HG03066 (cell line): ENCODE measurements around the gene RNF144A.
"Not testable (repeated sequence)": the region's sequence is repeated elsewhere in the genome, so short reads cannot be mapped to it uniquely, and the experiment has no call there.

Source experiments
- ATAC-seq: cut with Tn5 transposase; IDR thresholded peaks from one replicate; pipeline ENCODE4 v1.9.1; 2021; ENCODE audit warnings: low read depth; ENCODE audit not compliant: unreplicated experiment

Gene RNF144A

GRCh38 chr2:6927186-6927585, 10.0 kb downstream of the RNF144A start:
- no peak for ATAC-seq

GRCh38 chr2:6927753-6928152, 10.5 kb downstream of the RNF144A start:
- no peak for ATAC-seq

- ATAC-seq: no peak
Measured at GRCh38 chr2:6928452-6928851, 11.2 kb downstream of the RNF144A start.

- no peak for ATAC-seq
Measured at GRCh38 chr2:6929196-6929819, 12.1 kb downstream of the RNF144A start.

- no peak for ATAC-seq
Measured at GRCh38 chr2:6930923-6931647, 13.9 kb downstream of the RNF144A start.

GRCh38 chr2:6931753-6932152, 14.5 kb downstream of the RNF144A start:
- no peak for ATAC-seq

- ATAC-seq: no peak
Measured at GRCh38 chr2:6932206-6932605, 15.0 kb downstream of the RNF144A start.

GRCh38 chr2:6932828-6933227, 15.6 kb downstream of the RNF144A start:
- ATAC-seq: no peak

GRCh38 chr2:6933911-6934310, 16.7 kb downstream of the RNF144A start:
- ATAC-seq: no peak

GRCh38 chr2:6934345-6934744, 17.1 kb downstream of the RNF144A start:
- no peak for ATAC-seq

GRCh38 chr2:6934758-6935651, 17.8 kb downstream of the RNF144A start:
- no peak for ATAC-seq

GRCh38 chr2:6935652-6936020, 18.4 kb downstream of the RNF144A start:
- ATAC-seq: not testable (repeated sequence)

- ATAC-seq: no peak
Measured at GRCh38 chr2:6937157-6937556, 19.9 kb downstream of the RNF144A start.

- ATAC-seq: no peak
Measured at GRCh38 chr2:6937582-6937981, 20.4 kb downstream of the RNF144A start.

- no peak for ATAC-seq
Measured at GRCh38 chr2:6939071-6939470, 21.9 kb downstream of the RNF144A start.

GRCh38 chr2:6940820-6941219, 23.6 kb downstream of the RNF144A start:
- no peak for ATAC-seq

GRCh38 chr2:6941299-6942046, 24.3 kb downstream of the RNF144A start:
- no peak for ATAC-seq

GRCh38 chr2:6942848-6943247, 25.6 kb downstream of the RNF144A start:
- ATAC-seq: no peak

- ATAC-seq: no peak
Measured at GRCh38 chr2:6943523-6943922, 26.3 kb downstream of the RNF144A start.

GRCh38 chr2:6943971-6944370, 26.8 kb downstream of the RNF144A start:
- no peak for ATAC-seq

GRCh38 chr2:6944555-6944954, 27.3 kb downstream of the RNF144A start:
- no peak for ATAC-seq
